GM12892 (cell line): ENCODE data around the gene TSC22D4.
"Not testable (repeated sequence)": the region's sequence is repeated elsewhere in the genome, so short reads cannot be mapped to it uniquely, and the experiment has no call there.

Experiments used
- POLR2A ChIP-seq: IDR thresholded peaks from 2 replicates; pipeline ENCODE4 v1.6.1; 2011; ENCODE audit warnings: low read depth, low read length, control low read depth
- POLR2AphosphoS5 ChIP-seq: IDR thresholded peaks from 2 replicates; pipeline ENCODE4 v1.6.1; 2011; ENCODE audit warnings: low read depth, low read length, control low read depth
- TAF1 ChIP-seq: IDR thresholded peaks from 2 replicates; pipeline ENCODE4 v1.6.1; 2011; ENCODE audit warnings: low read depth, mild to moderate bottlenecking, control low read depth, low read length, borderline replicate concordance

GRCh38 chr7:100453854-100454253, 25.2 kb downstream of the TSC22D4 start:
- TF ChIP-seq POLR2A, TAF1, POLR2AphosphoS5: not testable (repeated sequence)
